HG02798 (cell line): Measurements from ENCODE around the gene VWA5A.
"Not testable (repeated sequence)": the region's sequence is repeated elsewhere in the genome, so short reads cannot be mapped to it uniquely, and the experiment has no call there.

Experiments used
- ATAC-seq: cut with Tn5 transposase; IDR thresholded peaks from one replicate; pipeline ENCODE4 v1.9.1; 2021; ENCODE audit warnings: mild to moderate bottlenecking; ENCODE audit not compliant: unreplicated experiment, poor library complexity

Gene VWA5A

DNA sequence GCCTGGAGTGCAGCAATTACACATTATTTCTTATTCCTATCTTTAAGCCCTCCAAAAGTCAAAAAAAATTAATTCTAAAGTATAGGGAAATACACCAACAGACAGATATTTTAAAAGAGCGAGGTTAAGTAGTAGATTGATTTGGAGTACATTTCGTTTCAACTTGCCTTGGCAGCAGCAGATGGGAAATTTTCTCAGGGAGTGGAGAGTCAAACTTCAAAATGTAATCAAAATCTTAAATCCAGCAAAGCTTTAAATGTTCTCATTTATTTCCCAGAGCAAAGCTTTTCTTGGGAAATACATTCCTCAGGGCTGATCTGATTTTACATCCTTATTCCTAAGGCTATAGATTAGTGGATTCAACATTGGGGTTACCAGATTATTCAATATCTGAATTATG, 21.9 kb upstream of the VWA5A start:
- ATAC-seq, result no peak

GRCh38 chr11:124094731-124095130, 20.5 kb upstream of the VWA5A start:
- ATAC-seq, result no peak

DNA sequence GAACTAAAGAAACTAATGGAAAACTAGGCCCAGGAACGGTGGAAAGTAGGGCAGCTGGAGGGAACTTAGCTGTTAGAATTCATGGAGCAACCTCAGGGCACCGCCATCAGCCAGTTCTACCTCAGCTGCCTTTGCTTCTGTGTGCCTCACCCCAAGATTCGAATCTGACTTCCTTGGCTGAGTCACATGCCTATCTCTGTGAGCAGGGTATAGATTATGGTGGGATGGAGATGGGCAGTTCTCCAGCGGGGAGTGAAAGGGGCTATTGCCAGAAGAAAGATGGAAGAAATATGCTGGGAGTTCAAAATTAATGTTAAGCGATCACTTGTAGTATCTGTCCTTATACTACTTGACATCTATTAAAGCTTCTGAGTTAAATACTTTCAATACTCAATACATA, 18.9 kb upstream of the VWA5A start:
- no peak for ATAC-seq

GRCh38 chr11:124098141-124098540, 17.1 kb upstream of the VWA5A start:
- ATAC-seq, result no peak

- ATAC-seq, result no peak
Observed at GRCh38 chr11:124101737-124102136, 13.5 kb upstream of the VWA5A start.

DNA sequence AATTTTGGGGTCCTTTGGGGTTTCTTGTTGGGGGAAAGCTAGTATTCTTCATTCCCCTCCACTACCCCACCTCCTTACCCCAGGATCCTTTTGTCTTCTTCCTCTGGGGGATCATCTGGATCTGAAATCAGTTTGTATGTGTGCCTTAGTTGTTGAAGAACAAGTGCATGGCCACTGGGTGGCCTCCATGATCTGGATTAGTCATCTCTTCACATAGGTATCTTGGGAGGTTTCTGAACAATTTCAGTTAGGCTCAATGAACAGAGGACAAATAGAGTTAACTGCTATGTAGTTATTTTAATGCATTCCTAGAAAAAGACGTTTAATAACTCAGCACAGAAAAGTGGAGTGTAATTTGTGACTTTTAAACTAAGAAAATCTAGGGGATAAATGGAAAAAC, 7.1 kb upstream of the VWA5A start:
- peak; percentile 61 for ATAC-seq

DNA sequence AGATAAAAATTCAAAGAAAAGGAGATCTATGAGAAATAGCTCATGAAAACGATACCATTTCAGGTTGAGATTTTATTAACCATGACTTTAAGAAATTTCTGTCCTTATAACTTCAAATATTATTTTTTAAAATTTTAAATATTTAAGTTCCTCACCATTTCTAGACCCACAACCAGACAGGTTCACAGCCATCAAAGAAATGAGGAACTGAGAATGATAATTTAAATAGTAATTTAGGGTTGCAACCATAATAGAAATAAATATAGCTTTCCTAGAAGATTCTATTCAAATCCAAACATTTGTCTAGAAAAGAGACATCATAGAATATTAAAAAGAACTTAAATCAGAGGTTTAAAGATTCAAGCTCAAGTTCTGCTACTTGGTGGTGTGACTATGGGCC, 5.9 kb upstream of the VWA5A start:
- no peak for ATAC-seq

- ATAC-seq, result no peak
Observed at GRCh38 chr11:124110201-124110600, 5.0 kb upstream of the VWA5A start.

DNA sequence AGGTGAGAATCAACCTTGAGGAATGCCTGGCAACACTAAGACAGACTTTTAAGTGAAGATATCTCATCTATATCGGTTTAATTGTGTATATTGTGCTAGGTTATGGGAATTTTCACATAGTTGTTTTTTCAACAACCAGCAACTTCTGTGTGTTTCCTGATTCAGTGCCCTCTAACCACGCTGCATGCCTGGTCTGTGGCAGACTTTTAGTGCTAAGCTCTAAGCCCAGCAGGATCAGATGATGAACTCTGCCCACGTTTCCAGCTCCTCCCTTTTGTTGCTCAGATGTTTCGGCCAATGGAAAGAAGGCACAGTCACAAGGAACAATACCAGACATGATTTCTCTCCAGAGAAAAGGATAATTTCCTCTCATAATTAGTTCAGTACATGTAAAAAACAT, 1.4 kb upstream of the VWA5A start:
- ATAC-seq, result no peak

GRCh38 chr11:124115782-124116616, 749 bp downstream of the VWA5A start:
- ATAC-seq, result peak; percentile 24

- ATAC-seq, result no peak
Observed at GRCh38 chr11:124119103-124119502, 3.9 kb downstream of the VWA5A start.

DNA sequence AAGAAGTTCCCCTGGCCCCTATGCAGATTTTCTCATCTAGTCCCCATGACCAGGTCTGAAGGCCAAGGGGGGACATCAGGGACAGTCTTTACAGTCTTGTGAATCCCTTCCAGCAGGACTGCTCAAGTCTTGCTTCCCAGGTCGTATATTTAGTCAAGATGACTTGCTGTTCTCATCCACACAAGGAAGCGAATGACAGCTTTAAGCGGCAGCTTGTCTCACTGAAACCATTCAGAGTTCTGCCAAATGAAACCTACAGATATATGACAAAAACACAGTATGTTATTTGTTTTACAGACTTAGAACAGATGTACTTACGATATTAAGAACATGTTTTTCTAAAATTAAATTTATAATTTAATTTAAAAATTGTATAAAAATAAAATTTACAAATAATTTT, 5.6 kb downstream of the VWA5A start:
- ATAC-seq, result no peak

GRCh38 chr11:124122123-124122522, 6.9 kb downstream of the VWA5A start:
- no peak for ATAC-seq

DNA sequence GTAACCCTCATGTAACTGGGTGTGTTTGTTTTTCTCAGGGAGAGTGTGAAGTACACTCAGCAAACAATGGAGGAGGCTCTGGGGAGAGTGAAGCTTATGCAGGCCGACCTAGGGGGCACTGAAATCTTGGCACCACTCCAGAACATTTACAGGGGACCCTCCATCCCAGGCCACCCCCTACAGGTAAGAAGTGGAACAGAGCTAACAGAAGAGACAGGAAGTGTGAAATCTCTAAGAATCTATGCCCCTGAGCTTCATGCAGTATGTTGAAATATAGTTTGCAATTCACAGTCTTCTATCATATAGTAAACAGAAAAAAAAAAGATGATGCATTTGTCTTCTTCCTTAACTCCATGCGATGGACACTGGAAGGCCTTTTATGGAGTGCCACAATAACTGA, 8.4 kb downstream of the VWA5A start:
- ATAC-seq, result no peak

DNA sequence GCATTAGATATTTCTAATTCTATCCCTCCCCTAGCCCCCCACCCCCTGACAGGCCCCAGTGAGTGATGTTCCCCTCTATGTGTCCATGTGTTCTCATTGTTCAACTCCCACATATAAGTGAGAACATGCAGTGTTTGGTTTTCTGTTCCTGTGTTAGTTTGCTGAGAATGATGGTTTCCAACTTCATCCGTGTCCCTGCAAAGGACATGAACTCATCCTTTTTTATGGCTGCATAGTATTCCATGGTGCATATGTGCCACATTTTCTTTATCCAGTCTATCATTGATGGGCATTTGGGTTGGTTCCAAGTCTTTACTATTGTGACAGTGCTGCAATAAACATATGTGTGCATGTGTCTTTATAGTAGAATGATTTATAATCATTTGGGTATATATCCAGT, 11.9 kb downstream of the VWA5A start:
- not testable (repeated sequence) for ATAC-seq

- ATAC-seq, result no peak
Observed at GRCh38 chr11:124143034-124143433, 27.8 kb downstream of the VWA5A start.

- ATAC-seq, result no peak
Observed at GRCh38 chr11:124147951-124148350, 32.7 kb downstream of the VWA5A start.

- ATAC-seq, result no peak
Observed at GRCh38 chr11:124150684-124151083, 35.4 kb downstream of the VWA5A start.

- ATAC-seq, result no peak
Observed at GRCh38 chr11:124152770-124153407, 37.6 kb downstream of the VWA5A start.

- ATAC-seq, result no peak
Observed at GRCh38 chr11:124153821-124154220, 38.6 kb downstream of the VWA5A start.

DNA sequence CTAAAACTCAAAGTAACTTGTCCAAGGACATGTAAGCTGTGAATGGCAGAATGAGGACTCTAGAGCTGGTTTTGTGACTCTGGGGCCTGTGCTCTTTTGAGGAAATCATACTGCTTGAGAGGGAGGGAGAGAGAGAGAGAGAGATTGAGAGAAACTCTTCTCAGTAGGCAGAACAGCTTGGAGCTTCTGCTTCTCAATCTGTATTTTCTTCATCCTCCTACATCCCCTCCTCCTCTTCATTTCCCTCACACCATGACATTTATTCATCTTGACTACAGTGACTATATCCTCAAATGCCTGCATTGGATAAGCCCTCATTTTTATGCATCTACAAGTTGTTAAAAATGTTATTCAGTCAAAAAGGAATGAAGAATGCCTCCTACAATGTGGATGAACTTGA, 44.2 kb downstream of the VWA5A start:
- ATAC-seq, result no peak

GRCh38 chr11:124160986-124161385, 45.7 kb downstream of the VWA5A start:
- no peak for ATAC-seq
